Fibroblast of skin of scalp (primary cell): Measurements from ENCODE around the gene GRIK1.

Experiments
- DNase-seq: peaks from one replicate; pipeline ENCODE4 v3.0.0-alpha.2; 2013

Gene GRIK1

DNA sequence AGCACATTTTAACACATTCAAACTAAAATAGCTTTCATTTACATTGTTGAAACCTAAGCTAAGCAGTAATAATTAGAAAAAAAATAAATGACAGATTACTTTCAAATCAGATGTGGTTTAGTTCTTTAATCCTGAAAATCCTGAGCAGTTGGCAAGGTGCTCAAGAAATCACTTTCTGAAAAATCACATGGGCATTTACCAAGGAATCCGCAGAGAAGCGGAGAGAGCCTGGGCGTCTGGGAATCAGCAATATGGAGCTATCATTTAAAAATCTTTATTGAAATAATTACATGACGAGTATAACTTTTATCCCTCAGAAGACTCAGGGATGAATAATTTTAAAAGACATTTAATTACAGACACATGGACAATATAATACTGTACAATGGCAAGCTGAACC is 30.2 kb downstream of the GRIK1 start:
- no peak for DNase-seq

DNA sequence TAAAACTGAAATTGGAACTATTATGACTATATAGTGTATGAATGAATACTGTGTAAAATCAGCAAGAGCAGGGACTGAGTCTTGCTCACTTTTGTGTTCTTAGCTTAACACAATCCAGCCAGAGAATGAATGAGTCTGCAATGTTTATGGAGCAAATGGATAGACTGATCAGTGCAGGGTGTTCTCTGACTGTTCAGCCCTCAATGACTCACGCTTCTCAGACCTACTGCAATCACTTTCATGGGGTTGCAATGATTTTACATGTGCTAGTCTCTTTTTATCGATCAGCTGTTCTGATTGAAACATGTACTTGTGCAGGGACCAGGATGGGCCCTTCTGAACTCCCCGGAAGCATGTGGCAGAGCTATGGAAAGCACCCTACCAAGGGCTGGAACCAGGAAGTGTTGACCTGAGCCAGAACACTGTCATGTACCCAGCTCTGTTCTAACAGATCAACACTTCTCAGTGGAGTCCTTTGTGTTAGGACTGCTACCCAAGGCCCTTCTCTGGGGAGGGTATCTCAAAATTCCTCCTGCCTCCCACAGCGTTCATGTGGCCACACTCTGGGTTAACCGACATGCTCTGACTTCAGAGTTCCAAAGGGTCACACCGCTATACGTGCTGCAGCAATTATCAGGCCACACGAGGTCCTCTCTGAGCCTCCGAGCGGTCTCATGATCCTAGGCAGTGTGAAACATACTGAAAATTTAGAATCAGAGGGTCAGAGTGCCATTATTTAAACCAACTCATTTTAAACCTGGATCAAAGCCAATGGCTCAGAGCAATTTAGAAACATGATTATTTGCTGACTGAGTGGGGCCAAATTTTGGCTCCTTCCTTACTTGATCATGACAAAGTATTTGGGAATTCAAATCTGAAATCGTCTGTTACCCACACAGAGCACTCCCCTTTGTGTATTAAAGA is 35.2 kb downstream of the GRIK1 start:
- peak; percentile 64 for DNase-seq

DNA sequence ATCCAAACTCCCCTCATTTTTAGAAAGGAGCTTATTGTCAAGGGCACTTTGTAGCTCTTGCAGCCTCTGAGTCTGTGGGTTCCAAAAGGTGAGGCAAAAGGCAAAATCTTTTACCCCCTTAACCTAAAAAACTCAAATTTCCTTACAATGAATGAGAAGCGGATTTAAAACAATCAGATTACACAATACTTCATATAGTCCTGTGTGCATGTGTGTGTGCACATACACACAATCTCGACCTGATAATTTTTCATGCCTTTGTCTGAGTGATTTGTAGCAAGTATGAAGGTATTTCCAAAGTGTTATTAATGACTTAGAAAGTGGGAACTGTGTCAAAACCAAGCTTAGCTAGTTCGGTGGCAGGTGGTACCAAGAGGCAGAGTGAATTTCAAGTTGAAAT is 42.9 kb downstream of the GRIK1 start:
- DNase-seq = no peak

DNA sequence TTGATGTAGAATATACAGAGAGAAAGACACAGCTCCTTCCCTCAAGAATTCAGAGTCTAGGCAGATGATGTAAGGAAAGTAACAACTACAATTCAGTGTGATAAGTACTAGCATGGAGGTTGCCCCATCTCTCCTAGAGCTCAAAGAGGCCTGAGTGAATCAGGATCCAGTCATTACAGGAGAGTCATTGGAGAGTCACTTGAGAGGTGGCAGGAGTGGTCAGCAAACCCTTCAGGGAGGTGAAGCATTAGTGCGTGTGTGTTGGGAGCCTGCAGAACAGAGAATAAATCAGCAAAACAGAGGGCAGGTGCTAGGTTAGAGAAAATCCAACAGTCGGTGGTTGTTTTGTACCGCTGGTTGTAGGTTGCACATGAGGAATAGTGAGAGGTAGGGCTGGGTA is 46.1 kb downstream of the GRIK1 start:
- DNase-seq = no peak

DNA sequence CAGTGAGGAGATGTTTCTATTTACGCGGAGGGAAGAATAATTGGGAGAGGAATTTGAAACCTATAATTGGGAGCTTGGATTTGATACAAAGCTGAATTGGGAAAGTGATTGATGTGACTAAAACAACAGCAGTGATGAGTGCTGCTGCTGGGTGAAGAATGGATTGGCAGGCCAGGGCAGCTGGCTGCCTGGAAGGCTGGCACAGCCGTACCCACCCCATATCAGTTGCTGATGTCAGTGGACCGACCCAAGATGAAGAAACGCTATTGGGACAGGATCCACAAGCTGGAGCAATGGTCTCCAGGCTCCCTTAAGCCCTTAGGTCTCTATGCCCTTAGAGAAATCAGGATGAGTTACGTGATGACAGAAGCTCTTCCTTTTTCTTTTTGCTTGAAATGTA is 47.4 kb downstream of the GRIK1 start:
- no peak for DNase-seq

DNA sequence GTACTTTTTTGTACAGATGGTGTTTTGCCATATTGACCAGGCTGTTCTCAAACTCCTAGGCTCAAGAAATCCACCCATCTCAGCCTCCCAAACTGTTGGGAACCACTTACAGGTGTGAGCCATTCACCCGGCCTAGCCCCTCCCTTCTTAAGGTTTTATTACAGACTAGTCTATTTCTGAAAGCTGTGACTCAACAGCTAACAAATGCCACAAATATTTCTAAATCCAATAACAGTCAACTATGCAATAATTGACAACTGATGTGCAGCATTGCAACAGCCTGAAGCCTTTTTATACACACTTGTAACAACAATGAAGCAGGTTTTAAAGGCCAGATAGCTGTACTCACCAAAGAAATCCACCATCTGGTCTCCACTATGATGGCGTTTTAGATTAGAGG is 51.4 kb downstream of the GRIK1 start:
- DNase-seq = peak; percentile 62

DNA sequence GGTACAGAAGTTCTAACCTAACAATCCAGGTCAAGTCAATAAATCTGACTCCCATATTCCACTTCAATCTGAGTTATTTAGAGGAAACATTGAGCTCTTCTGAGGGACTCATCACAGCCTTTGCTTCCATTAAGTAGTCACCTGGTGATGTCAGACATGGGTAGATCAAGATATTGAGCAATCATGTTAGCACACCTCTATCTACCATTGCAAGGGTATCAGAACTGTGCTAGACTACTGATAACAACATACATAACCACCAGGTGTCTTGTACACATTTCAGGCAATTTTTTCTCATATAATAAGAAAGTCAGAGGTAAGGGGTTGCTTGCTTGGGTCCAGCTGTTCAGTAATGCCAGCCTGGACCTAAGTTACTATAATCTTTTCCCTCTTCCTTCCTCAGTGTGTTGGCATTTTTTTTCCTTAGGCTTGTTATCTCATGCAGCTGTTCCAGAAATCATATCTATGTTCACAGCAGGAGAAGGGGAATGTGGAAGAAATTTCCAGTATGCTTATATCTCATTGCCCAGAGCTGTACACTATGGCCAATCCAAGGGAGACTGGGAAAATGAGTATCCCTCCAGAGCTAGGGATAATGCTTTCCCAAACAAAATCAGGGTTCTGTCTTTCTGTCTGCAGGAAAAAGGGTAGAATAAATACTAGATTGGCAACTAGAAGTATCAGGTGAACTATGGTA is 52.3 kb downstream of the GRIK1 start:
- no peak for DNase-seq

DNA sequence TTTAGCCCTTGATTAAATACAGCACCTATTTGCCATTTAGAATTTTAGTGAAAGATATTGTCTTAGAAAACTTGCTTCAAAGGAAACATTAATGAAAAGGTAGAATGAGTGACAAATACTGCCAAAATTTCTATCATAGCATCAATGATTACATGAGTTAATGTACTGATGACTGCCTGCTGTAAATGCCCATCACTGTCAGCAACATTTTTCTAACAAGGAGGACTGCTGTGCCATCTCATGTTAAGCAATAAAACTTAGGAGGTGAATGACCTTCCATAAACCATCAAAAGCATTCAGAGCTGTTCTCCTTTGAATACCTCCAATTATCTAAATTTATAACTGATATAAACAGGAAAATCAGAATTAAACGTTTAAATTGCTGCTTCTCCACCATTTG is 54.3 kb downstream of the GRIK1 start:
- DNase-seq = no peak

DNA sequence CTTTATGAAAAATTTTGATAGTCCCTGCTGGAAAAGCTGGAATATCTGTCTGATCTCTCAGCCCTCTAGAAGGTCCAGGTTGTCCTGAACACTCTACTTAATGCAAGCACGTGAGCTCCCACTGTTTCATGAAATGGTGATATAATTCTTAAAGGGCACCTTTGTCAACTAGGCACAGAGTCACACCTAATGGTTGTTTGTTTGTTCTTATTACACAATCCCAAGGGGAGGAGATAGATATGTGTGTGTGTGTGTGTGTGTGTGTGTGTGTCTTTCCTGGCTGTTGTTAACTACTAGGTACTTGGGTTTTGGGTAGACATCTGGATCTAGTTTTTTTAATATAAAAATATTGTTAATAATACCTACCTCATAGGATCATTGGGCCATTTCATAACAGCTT is 63.9 kb downstream of the GRIK1 start:
- DNase-seq = no peak

DNA sequence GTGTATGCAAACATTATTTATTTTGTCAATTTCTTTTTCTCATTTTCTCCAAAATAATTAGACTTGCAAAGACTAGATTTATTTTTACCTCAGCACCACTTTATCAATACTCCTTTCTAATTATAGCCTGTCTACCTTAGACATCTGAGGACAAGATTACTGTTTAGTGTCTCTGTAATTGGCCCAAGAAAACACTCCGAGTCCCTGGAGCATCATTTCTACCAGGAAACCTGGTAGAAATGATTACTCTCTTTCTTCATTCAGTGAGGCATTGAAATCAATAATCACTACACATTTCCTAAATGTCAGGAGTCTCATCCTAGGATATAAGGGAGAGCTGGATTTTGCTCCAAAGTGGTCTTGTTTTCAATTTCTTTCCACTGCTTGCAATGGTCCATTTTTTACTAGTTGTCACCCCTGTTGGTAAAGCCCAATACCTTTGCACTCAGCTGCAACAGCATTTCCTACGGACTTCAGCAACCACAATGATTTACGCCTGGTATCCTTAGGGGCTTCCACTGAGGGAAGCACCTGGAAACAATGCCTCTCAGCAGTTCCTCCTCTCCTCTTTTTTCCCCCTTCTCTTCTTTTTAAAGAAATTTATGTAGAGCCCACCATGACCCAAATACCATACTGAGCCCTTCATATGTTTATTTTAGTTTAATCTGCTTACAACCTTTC is 64.6 kb downstream of the GRIK1 start:
- no peak for DNase-seq

DNA sequence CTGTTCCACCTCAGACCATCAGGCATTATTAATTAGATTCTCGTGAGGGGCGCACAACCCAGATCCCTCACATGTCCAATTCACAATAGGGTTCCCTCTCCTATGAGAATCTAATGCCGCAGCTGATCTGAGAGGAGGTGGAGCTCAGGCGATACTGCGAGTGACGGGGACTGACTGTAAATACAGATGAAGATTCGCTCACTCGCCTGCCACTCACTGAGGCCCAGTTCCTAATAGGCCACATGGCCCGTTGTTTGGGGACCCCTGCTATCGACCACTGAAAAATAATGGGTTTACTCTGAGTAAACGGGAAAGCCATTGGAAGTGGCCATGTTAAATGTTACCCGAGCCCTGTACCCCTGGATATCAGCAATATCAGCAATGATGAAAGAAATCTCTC is 65.9 kb downstream of the GRIK1 start:
- DNase-seq = no peak

DNA sequence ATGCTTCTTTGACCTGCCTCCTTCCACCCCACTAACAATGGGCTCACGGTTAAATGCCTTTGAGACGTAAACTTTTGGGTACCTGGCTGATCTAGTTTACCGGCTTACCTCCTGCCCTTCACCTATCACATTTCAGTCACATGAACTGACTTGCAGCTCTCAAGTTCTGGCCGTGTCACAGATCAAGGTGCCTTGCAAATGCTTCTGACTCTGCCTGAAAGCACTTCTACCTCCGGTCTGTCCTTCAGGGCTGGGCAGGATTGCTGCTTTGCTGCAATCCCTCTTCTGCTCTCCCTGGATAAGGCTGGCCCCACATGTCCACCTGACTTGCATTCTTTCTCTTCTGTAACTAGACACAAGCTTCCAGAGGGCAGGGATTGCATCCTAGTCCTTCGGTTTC is 69.0 kb downstream of the GRIK1 start:
- no peak for DNase-seq

DNA sequence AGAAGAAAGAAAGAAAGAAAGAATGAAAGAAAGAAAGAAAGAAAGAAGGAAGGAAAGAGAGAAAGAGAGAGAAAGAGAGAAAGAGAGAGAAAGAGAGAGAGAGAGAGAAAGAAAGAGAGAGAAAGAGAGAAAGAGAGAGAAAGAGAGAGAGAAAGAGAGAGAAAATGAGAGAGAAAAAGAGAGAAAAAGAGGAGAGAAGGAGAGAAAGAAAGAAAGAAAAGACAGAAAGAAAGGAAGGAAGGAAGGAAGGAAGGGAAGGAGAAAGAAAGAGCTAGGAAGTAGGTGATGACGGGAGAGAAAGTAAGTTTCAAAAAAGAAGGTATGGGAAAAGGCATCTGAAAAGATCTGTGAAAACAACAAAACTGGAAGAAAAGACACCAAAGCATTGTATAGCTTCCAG is 72.0 kb downstream of the GRIK1 start:
- no peak for DNase-seq

DNA sequence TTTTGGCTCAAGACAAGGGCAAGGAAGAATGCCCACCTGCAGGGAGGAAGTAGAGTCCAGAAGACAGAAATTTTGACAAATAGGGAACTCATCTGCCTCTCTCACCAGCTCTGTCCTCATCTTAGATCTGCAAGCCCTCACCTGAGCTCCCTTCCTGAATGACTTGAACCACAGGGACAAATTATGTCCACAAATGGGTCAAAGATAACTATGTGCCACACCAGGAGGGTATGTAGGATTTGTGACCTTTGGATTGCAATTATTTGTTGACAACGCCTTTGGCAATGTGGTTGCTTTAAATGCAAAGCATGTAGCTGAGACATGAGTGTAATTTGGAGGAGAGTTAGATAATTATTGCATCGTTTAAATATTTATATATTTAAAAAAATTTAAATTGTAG is 79.5 kb downstream of the GRIK1 start:
- DNase-seq = no peak

DNA sequence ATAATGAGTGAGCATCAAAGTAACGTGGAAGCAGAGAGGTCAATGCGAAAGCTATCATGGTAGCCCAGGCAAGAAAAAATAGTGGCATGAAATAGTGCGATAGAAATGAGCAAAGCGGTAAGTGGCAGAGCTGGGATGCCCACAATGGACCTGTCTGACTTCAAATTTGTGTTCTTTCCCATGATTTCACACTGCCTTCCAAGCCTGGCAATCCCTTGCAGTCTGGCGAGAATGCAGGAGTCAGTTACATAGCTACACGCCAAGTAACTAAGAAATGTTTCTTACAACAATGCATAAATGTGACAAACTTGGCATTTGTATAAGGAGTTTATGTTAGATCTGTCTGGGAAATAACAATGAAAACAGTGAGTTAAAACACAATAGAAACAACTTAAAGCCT is 82.6 kb downstream of the GRIK1 start:
- no peak for DNase-seq

DNA sequence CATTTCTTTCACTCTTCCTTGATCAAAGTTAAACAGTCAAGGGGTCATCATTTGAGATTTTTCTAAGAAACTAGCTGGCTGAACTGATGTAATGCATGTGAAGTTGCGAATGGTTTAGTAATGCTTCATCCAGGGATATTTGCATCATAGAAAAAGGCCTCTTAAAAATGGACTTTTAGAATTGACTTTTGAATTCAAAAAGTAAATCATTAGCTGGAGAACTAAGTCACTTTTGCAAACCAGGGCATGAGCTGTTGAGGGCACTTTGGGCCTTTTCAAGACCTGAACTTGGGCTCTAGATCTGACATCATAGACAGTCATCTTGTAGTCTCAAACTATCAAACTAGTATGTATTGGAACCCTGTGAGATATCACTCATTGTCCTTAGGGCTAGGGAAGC is 85.0 kb downstream of the GRIK1 start:
- DNase-seq = no peak

DNA sequence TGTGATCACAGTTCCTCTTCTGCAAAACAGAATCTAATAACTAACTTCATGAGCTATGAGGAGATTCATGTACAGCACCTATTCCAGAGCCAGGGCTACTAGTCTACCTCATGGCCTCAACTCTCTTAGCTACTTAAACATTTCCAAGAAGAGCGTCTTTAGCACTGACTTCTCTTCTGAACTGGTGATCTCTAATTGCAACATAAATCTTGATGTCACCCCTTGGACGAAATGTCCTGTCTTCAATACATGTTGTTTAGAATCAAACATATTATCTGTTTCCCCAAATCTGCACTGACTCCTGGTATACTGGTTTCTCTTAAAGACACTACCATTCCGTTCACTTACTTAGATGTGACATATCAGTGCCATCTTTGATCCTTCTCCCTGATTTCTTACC is 88.2 kb downstream of the GRIK1 start:
- DNase-seq = no peak

DNA sequence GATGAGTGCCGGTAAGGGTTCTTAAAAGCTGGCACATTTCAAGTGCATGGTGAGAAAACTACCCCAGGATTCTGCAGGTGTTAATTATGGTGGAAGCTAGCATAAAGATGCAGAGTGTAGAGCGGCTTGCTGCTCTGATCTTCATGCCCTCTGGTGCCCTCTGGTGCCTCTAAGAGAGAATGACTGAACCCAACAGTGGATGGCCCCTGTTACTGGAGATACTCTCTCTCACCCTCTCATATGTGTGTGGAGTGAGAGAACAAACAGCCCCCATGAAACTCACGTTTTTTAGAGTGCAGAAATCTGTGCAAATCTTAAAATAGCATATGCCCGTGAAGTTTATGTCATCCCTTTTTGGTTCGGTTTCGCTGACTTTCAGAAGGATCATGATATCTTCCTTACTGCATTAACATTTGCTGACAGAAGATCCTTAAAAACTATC is 90.0 kb downstream of the GRIK1 start:
- DNase-seq = peak; percentile 68

DNA sequence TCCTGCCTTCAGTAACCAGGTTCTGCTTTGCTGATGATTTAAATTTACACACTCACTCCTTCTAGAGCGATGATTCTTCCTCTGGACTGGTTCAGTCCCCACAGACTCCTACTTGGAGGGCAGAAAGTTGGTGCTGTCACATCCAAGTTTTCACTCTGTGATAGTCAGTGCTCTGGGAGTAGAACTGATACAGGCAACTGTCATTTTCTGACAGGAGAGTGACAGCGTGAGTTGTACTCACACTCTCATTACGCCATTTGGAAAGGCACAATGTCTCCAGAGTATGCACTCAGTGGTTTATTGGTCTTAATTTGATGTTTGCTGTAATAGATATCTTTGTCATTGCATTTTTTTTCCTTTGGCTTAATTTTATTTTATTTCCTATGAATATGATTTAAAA is 96.0 kb downstream of the GRIK1 start:
- DNase-seq = no peak

DNA sequence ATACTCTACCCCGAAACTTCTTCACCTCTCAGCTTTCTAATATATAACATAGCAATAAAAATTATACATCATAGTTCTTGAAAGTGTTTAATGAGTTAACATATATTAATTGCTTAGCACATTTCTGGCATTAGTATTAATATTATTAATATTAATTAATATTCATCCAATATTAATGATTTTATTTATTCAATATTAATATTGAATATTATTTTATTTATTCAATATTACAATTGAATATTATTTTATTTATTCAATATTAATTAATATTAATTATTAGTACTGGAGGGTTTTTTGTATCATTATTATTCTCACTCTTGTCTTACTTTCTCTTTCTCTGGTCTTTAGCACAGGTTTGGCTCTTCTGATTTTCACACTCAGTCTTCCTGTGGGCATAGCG is 105.2 kb downstream of the GRIK1 start:
- DNase-seq = no peak

DNA sequence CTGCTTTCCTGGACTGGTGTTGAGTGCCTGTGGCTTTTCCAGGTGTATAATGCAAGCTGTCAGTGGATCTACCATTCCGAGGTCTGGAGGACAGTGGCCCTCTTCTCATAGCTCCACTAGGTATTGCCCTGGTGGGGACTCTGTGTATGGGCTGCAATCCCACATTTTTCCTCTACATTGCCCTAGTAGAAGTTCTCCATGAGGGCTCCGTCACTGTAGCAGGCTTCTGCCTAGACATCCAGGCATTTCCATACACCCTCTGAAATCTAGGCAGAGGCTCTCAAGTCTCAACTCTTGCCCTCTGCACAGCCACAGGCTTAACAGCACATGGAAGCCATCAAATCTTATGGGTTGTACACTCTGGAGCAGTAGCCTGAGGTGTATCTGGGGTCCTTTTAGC is 107.6 kb downstream of the GRIK1 start:
- no peak for DNase-seq

DNA sequence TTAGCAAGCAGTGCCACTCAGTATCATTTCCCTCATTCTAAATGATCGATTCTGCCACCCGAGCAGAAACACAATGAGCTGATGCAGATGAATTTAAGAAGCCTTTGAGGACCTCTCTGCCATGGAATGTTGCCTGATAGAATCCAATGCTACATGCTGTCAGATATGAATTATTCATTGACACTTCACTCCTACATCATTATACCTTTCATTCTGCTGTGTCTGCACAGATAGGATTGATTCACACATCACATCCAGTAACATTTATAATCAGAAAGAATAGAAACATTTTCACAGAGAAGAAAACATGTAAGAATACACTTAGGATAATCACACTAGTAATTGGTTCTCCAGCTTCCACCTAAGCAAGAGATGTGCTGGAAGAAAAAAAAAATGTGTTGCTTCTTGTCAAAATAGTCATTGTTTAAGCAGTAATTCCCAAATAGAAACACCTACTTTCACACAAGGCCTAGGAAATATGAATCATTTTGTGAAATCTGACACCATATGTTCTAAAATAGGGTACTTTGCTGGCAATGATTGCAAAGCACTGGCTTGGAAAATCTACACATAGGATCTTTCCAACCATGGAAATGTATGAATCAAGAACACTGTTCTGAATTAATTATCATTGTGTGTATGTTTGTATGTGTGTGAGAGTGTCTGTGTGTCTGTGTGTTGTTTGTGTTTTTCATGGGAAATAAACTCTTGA is 110.1 kb downstream of the GRIK1 start:
- peak; percentile 22 for DNase-seq

DNA sequence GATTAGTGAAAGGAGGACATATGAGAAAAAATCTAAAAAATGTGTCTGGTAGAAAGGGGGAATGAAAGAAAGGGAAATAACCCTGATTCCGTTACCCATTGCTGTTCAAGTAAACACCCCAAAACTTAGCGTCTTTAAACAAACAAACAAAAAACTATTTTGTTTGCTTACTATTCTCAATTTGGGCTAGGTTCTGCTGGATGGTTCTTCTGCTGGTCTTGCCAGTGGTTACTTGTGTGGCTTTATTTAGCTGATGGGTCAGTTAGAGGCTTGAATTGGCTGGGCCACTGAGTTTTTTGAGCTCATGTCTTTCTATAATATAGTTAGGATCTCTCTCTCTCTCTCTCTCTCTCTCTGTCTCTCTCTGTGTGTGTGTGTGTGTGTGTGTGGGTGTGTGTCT is 112.1 kb downstream of the GRIK1 start:
- no peak for DNase-seq
